ENCODE data around the gene SLC41A3.
"Not testable (repeated sequence)": the region's sequence is repeated elsewhere in the genome, so short reads cannot be mapped to it uniquely, and the experiment has no call there.

The SLC41A3 gene

GRCh38 chr3:125957674-125958510 is 126.0 kb downstream of the SLC41A3 start:
- Histone ChIP-seq H3K4me3 (ENCODE audit: control insufficient read depth in 1 of 7, extremely low read depth in 1 of 7, insufficient read depth in 4 of 7, low read depth in 2 of 7, low read length in 6 of 7) (peak overlapping the region in 1 of 7 experiments; percentile 32), H3K27ac (ENCODE audit: insufficient read depth in 1 of 2, low read depth in 1 of 2, low read length in 2 of 2, poor library complexity in 1 of 2, severe bottlenecking in 2 of 2) (no peak overlapping the region), H3K4me1 (ENCODE audit: control extremely low read depth in 1 of 4, control insufficient read depth in 4 of 4, insufficient read depth in 4 of 4, low read length in 3 of 4) (no peaks in the 10 kb centered on the region), H3K9me3 (ENCODE audit: control extremely low read depth in 1 of 5, control insufficient read depth in 4 of 5, insufficient read depth in 2 of 5, low read depth in 1 of 5, low read length in 4 of 5) (peaks cover 0 to 17% (median 3%) of the 10 kb centered on the region in 5 experiments), H3K36me3 (ENCODE audit: control insufficient read depth in 4 of 4, insufficient read depth in 4 of 4, low read length in 3 of 4) (no peaks in the 10 kb centered on the region), H3K27me3 (replicated peaks in 2 of 5; ENCODE audit: control insufficient read depth in 4 of 5, insufficient read depth in 5 of 5, low read length in 4 of 5) (peaks cover 5 to 46% (median 11%) of the 10 kb centered on the region in 5 experiments)
- peak in 1 of 3 donors; percentile 8 for DNase-seq
- CTCF ChIA-PET: no interaction called here
- WGBS (ENCODE audit: insufficient coverage): 18% methylated on average over 19 of the region's 75 CpGs
- POLR2A ChIA-PET: no interaction called here

GRCh38 chr3:125957020-125957419 is 126.9 kb downstream of the SLC41A3 start:
- H3K4me1 ChIP-seq (ENCODE audit: control extremely low read depth in 1 of 4, control insufficient read depth in 4 of 4, insufficient read depth in 4 of 4, low read length in 3 of 4); H3K4me3 ChIP-seq (ENCODE audit: control insufficient read depth in 1 of 7, extremely low read depth in 1 of 7, insufficient read depth in 4 of 7, low read depth in 2 of 7, low read length in 6 of 7); H3K36me3 ChIP-seq (ENCODE audit: control insufficient read depth in 4 of 4, insufficient read depth in 4 of 4, low read length in 3 of 4); DNase-seq; H3K27ac ChIP-seq (ENCODE audit: insufficient read depth in 1 of 2, low read depth in 1 of 2, low read length in 2 of 2, poor library complexity in 1 of 2, severe bottlenecking in 2 of 2); CTCF ChIA-PET; POLR2A ChIA-PET: not testable (repeated sequence)
- WGBS (ENCODE audit: insufficient coverage): no CpG with 5 or more reads among the region's 4 CpGs
- Histone ChIP-seq H3K9me3 (ENCODE audit: control extremely low read depth in 1 of 5, control insufficient read depth in 4 of 5, insufficient read depth in 2 of 5, low read depth in 1 of 5, low read length in 4 of 5) (peaks cover 0 to 17% (median 3%) of the 10 kb centered on the region in 5 experiments), H3K27me3 (replicated peaks in 2 of 5; ENCODE audit: control insufficient read depth in 4 of 5, insufficient read depth in 5 of 5, low read length in 4 of 5) (peaks cover 5 to 46% (median 11%) of the 10 kb centered on the region in 5 experiments)

All from common myeloid progenitor, CD34-positive (primary cell).